HG03457 (cell line): ENCODE results near the gene SMPX.

ENCODE experiments used
- ATAC-seq: cut with Tn5 transposase; IDR thresholded peaks from one replicate; pipeline ENCODE4 v1.9.1; 2021; ENCODE audit warnings: moderate number of reproducible peaks; ENCODE audit not compliant: unreplicated experiment

Gene SMPX

DNA sequence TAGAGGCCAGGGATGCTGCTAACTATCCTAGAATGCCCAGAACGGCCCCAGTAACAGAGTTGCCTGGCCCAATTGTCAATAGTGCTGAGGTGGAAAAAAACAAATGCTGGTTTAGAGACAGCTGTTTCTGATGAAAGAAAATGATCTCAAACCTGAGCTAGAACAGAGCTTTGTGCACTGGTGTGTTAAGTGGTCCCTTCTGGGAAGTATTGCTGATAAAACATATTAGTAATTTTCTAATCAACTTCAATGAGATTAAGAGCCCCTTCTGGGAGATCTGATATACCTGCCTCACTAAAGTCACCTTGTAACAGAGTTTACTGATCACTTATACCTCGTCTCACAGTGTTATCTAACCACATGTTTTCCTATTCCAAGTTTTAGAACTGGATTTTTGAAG lies 42.1 kb downstream of the SMPX start:
- no peak for ATAC-seq

DNA sequence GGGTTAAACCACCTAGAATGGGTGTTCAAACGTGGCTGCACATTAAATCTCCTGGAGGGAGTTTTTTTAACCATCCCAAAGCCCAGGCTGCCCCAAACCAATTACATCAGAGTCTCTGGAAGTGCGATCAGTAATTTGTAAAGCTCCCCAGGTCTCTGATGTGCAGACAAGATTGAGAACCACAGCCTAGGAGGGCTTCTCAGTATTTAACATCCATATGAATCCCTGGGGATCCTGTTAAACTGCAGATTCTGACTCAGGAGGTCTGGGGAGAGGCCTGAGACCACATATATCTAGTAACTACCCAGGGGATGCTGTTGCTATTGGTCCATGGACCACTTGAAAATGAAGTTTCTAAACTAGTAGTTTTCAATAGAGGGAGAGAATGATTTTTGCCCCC lies 42.6 kb downstream of the SMPX start:
- ATAC-seq = no peak

DNA sequence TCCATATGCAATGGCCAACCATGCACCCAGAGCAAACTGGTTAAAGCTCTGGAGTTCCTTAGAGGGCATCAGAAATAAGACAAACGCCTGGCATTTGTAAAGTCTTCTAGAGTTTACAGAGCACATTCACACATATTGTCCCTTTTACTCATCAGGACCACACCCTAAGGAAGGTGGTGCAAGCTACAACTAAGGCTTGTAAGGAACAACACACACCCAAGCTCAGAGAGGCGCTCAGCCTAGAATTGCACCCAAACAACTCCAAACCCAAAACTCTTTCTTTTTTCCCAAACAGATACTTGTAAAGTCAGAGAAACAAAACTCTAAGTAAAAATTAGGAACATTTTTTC lies 46.1 kb downstream of the SMPX start:
- ATAC-seq = no peak

DNA sequence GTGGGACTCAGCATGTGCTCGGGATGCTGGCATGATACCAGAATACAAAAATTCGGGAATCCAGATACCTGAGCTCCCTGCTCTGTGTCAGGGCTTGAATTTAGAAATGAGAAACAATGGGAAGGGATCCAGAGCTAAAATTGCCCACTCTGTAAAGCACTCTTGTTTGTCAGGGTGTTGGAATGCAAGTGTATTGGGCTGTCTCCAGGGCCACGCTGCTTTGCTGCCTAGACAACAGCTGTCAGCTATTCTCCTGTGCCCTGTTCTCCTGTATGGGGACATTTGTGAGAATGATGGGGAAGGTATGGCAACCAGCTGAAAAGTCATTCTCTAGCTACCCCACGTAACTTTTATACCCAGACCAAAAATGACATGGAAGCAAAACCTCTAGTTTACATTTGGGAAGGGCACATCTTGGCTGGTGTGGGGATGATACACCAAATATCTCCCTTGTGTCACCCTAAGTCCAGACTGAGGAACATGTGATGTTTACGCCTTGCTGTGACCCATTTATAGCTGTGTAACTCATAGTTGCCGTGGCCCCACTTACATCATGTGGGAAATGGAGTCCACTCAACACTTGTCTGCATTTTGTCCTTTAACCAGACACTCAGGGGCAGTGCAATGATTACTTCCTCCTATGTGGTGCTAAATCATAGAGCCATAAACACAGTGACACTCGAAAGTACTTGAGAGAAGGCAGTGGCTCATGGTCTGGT lies 46.6 kb downstream of the SMPX start:
- no peak for ATAC-seq

DNA sequence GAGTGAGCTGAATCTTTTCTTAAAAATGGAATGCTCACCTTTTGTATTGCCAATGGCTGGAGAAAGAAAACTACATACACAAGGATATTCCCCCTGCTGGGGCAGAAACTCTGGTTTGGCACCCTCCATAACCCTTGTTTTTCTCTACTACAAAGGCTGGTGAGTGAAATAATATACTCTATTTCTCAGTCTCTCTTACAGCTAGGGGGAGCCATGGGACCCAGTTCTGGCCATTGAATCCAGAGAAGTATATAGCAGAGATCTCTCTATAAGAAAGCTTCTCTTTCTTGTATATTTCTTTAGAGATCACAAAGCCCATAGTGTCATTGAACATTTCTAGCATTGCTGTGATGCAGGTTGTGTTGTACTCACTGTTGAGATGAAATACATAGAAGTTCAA lies 49.8 kb downstream of the SMPX start:
- ATAC-seq = no peak

DNA sequence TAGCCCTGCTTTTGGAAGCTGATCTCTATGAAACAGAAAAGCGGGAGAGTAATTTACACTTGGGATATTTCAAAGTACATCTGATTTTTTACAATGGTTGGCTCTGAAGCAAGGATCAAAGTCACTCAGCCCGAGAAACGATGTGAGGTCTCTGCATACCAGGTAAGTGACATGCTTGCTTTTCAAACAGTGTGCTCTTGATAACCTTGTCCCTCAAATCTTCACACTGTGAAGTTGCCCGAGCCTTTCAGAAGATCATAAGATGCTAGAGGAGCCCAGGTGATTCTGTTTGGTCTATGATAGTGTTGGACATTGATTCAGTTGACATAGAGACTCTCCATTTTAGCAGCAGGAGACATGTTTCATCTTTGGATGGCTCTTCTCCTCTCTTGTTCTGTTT lies 52.7 kb downstream of the SMPX start:
- ATAC-seq = no peak

DNA sequence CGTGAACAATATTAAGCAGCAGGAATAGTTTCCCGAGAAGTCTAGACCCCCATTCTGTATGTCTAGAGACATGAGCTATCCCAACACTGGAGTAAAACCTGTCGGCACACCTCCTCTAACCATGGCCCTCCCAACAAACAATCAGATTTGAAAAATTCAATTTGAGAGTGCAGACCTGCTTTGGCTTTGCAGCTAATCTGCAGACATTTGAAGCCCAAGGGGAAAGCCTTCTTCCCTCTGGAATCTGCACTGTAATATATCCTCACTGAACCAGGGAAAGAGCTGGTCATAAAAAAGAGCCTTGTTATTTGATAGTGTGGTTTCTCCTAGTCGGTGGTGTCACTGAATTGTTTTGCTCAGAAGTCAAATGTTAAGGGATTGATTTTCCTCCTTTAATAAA lies 55.2 kb downstream of the SMPX start:
- no peak for ATAC-seq

DNA sequence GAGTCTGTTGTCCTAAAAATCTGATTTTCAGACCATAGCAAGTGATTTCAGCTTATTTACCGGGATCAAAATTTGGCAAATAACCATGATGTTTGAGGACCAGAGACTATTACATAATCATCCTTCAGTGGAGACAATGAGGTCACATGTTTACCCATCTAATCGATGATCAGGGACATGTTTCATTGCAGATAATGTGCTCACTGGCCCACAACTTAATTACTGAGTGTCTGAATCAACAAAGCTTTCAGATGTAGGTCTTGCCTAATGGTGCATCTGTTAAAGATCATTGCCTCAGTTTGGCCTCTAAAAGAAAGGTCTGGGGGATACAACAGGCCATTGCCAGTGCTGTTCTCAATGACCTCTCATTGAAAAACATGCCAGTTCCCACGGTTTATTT lies 56.9 kb downstream of the SMPX start:
- no peak for ATAC-seq

DNA sequence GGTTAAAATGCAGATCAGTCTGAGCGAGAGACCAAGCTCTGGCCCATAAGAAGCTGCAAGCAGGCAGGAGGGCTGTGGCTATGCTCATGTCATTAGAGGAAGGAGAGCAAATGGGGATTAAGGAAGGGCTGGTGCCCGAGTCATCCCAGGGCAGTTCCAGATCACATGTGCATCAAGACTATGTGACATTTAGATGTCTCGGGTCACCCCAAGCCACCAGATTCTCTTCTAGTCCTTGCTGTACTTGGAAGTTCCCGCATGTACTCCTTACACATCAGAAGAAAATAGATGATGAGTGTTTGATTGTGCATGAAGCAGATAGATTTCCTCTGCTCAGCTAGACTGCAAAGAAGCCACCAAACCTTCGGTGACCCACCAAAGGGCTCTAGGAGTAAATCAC lies 57.6 kb downstream of the SMPX start:
- no peak for ATAC-seq

DNA sequence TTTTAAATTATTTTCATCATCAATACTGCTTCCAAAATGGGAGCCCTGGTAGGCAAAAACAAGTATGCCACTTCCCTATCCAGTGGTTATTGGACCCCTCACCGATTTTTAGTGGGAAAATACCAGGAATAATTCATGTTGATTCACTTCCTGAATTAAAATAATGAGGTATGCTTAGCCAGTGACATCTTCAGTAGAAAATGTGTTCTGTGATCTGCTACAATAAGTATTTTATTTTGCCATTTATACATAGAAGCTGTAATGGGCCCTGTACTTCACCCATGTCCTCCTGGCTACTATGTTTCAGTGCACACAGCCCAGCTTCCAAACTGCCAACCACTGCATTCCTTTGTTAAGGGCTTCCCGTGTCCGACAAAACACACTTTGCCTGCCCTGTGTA lies 58.8 kb downstream of the SMPX start:
- ATAC-seq = no peak

DNA sequence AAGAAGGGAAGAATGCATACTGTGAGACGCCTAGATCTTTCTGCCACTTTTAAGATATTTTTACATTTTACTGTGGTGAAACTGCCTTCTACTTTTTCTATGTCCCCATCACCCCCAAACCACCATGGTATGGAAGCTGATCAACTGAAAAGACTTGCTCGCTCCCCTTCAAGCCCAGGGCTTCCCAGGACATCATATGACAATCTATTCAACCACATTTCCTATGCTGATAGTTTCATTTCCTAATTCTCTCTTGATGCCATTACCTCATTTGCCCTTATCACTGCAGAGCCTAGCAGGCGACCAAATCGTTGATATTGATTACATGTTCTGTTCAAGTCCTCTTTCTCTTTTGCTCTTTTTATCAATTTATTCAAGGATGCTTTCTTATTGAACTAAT lies 59.6 kb downstream of the SMPX start:
- ATAC-seq = no peak

DNA sequence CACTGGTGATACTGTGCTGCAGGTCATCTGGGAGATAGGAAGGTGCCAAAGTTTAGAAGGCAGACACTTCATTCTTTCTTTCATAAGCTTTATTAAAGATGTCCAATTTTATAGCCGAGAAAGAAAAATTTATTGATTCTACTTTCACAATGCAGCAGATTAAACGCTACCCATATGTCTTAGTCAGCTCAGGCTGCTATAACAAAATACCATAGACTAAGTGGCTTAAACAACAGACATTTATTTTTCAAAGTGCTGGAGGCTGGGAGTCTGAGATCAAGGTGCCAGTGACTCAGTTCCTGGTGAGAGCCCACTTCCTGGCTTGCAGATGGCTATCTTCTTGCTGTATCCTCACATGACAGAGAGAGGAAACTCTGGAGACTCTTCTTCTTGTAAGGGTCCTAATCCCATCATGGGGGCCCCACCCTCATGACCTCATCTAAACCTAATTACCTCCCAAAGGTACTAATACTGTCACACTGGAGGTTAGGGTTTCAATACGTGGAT lies 66.4 kb downstream of the SMPX start:
- no peak for ATAC-seq

DNA sequence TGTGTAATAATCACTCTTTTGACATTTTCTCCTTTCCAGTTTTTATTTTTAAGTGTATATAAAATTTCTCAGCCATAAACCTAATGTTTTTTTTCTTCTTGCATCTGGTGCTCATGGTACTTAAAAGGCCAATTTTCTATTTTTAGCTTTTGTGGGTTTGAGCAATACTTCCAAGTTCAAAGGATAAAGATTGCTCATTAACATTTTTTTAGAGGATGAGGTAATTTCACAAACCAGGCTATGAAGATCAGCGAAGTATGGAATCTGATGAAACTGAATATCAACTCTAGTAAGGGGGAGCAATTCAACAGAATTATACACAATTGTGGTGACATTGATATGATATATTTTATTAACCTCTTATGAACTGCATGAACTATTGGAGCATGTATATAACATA lies 74.0 kb downstream of the SMPX start:
- ATAC-seq = no peak

DNA sequence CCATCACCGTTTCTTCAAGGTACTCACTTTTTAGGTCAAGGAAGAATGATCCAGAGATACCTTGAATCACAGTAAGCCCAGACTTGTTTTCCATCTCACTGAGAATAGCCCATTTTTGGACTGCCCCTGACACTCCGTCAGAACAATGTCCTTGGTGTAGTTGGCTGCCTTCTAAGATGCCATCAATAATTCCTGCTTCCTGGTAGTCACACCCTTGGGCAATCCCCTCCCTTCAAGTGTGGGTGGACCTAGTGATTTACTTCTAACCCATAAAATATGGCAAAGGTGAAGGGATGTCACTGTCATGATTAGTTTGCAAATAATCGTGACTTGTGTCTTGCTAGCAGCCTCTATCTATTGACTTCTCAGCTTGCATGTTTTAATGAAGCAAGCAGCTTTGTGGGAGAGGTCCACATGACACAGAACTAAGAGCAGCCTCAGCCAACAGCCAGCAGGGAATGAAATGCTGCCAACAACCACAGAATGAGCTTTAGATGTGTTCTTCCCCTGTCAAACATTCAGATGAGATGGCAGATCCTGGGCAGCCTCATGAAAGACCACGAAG lies 79.8 kb downstream of the SMPX start:
- no peak for ATAC-seq

DNA sequence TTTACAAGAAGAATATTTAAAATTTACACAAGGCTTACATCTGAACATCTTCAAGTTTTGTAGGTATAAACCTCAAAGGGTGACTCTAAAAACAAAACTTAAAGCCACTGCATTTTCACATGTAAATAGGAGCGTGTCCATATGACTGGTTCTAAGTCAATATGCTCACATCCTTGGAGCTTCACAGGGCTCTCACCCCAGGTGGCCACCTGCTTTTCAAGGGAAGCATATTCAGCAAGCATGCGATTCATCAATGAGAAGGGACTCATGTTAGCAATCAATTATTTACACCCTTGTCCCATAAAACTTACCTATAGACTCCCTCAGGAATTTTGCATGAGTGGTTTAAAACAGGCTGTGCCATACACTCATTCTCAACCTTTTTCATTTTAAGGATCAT lies 82.0 kb downstream of the SMPX start:
- ATAC-seq = no peak

DNA sequence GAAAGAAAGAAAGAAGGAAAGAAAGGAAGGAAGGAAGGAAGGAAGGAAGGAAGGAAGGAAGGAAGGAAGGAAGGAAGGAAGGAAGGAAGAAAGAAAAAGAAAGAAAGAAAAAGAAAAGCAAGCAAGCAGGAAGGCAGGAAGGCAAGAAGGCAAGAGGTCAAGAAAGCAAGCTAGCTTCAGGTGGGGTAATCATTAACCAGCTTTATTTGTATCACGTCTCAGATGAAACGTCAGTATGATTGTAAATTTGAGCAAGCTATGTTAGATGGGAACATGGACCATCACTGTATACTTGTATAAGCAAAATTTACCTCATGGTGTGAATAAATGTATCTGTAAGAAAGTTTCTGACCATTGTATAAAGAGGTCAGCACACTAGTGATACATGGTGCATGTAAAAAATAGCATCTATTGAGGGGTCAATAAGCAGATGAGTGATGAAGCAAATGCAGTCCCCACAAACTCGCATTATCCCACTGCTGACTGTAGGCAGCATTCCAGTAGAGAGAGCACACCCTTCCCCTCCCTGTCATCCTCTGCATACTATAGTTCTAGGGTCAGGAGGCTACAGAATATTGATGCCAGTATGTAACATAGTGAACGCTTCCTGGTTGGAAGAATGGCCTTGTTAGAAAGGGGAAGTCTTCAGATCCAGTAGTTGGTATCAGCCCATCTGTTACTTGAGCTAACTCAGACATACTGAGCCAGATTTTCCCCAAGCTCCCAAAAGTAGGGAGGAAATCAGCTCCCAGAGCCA lies 83.3 kb downstream of the SMPX start:
- no peak for ATAC-seq

DNA sequence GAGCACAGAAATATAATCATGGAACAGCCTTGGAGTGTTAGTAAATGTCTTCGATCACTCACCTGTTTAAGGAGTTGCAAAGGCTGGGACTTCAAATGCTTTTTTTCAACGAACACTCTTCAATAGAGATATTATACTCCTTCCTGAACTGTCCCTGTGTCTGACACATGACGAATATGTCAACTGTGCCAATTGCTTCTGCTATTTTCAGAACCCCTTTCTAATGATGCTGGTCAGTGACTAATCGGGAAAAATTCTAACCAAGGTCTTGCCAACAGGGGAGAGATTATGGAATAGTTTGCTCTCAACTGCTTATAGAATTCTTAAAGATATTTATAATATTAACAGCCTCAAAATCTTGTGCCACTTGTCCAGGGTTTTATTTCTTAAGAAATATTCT lies 91.2 kb downstream of the SMPX start:
- no peak for ATAC-seq

DNA sequence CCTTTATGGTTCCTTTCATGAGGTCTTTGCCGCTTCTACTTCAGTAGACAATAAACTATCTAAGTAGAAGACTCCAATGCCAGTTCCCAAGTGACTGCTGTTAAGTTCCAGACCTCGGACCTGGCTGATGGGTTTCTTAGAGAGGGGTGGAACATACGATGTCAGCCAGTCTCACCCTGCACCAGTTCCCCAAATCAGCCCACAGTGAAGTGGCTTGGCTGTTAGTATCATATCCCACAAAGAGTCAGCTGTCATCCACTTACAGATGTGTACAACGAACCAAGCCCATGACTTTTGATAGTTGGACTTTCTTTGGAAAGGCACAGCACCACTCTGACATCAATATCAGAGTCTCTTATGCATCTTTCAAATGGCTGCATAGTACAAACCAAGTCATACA lies 91.7 kb downstream of the SMPX start:
- no peak for ATAC-seq

DNA sequence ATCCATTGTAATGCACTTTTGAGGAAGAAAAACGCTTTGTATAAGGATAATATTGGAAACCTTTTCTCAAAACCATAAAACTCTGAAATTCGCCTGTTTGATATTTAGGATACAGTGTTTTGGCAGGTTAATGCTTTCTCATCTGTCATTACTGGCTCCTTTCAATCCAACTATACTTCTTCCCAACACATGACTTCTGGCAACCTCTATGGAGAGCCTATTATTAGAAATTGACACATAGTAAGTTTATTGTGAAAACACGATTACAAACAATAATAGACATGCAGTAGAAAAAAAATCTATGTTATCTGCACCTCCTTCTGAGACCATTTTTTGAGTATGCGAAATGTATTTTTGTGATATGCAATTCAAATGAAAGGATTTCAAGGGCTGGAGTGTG lies 95.2 kb downstream of the SMPX start:
- ATAC-seq = no peak

DNA sequence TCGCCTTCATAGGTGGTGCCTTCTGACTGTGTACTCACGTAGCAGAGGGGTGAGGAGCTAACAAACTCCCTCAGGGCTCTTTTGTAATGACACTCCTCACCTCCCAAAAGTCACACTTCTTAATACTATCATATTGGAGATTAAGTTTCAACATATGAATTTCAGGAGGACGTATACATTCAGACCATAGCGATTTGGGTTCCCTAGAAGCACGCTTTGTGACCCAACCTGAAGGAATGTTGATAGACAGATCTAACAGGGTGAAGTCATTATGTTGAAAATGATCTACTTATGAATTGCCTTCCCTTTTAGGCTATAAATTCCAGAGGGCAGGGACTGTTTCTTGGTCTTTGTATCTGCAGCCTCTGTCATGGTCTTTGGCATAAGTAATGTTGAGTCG lies 96.6 kb downstream of the SMPX start:
- no peak for ATAC-seq

DNA sequence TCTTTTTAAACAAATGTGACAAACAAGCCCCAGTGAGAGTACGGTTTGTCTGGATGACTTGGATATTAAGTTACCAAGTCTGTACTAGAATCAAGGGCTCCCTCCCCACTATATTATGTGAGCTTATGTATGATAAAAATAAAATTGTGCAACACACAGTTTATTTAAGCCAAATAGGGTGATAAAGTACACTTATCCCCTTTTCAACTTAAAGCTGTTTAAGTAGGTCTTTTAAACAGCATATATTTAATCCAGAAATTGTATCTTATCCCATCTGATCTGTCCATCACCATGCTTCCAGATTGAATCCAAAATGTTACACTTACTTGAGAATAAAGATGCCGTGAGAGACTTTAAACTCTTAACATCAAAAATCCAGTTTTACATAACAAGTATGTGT lies 97.8 kb downstream of the SMPX start:
- no peak for ATAC-seq

DNA sequence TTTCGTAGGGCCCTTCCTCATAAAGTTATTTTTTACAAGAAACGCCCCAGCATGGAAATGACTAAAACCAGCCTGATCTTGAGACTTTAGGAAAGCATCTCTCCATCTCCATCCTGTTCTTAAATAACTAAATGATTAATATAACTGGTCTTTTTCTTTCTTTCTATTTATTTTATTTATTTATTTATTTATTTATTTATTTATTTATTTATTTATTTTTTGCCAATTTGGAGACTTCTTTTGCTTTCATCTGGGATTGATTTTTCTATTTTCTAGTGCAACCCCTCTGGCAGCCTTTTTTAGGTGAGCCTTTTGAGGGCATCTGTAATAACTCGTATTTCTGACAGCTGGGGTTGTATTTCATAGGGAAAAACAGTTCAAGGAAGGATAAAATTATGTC lies 98.6 kb downstream of the SMPX start:
- no peak for ATAC-seq
